Measurements from ENCODE around the gene TRIM69. TPM values are rescaled to one million over a fixed set of nuclear protein-coding genes. Genes with fewer than 3 reads are reported as not detected.

Gene TRIM69
- total RNA-seq, 1 experiment from 2014 or later = 6.7 TPM

DNA sequence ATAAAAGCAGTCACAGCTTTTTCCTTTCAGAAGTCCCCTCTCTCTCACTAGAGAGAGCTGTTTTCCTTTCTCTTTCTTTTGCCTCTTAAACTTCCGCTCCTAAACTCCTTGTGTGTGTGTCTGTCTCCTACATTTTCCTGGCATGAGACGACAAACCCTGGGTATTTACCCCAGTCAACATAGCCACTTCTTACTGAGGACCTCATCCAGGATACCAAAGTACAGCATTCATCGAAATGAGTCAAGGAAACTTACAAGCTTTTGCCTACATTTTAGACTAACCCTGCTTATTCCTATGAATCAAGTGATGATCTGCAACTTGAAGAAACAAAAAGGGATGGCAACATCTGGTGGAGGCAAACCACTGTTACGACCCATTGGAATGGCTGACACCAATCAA is 41.9 kb upstream of the TRIM69 start:
- no TSS peak for BruUV-seq (replicated peaks)
- Histone ChIP-seq H3K4me3 (ENCODE audit: low read depth, low read length) (no peak overlapping the region), H3K27me3 (replicated peaks; ENCODE audit: control insufficient read depth, insufficient read depth, low read length) (no peaks in the 10 kb centered on the region), H3K36me3 (ENCODE audit: control insufficient read depth, insufficient read depth, low read length) (no peaks in the 10 kb centered on the region), H3K4me1 (no peaks in the 10 kb centered on the region), H3K9me3 (no peaks in the 10 kb centered on the region)
- Mint-ChIP-seq H3K9me3 (ENCODE audit: unreplicated experiment) (no peaks in the 10 kb centered on the region), H3K4me1 (ENCODE audit: low read depth, unreplicated experiment) (no peaks in the 10 kb centered on the region), H3K4me3 (ENCODE audit: unreplicated experiment) (no peak overlapping the region), H3K27me3 (ENCODE audit: insufficient read depth, unreplicated experiment) (peaks cover 3% of the 10 kb centered on the region), H3K36me3 (ENCODE audit: insufficient read depth, unreplicated experiment) (no peaks in the 10 kb centered on the region), H3K27ac (ENCODE audit: unreplicated experiment) (no peak overlapping the region)
- TF ChIP-seq, protein P1, sequence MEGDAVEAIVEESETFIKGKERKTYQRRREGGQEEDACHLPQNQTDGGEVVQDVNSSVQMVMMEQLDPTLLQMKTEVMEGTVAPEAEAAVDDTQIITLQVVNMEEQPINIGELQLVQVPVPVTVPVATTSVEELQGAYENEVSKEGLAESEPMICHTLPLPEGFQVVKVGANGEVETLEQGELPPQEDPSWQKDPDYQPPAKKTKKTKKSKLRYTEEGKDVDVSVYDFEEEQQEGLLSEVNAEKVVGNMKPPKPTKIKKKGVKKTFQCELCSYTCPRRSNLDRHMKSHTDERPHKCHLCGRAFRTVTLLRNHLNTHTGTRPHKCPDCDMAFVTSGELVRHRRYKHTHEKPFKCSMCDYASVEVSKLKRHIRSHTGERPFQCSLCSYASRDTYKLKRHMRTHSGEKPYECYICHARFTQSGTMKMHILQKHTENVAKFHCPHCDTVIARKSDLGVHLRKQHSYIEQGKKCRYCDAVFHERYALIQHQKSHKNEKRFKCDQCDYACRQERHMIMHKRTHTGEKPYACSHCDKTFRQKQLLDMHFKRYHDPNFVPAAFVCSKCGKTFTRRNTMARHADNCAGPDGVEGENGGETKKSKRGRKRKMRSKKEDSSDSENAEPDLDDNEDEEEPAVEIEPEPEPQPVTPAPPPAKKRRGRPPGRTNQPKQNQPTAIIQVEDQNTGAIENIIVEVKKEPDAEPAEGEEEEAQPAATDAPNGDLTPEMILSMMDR (IDR thresholded peaks at IDR 0.05; ENCODE audit: insufficient read depth in 1 of 2, low read depth in 1 of 2, low read length in 1 of 2, severe bottlenecking in 1 of 2, unreplicated experiment in 1 of 2) = no peak
- intact Hi-C loops (cut with micrococcal nuclease; ENCODE audit: unreplicated experiment) = no loop called here
- POLR2A ChIA-PET = no interaction called here
- DNase-seq = no peak
- CTCF ChIA-PET = no interaction called here

DNA sequence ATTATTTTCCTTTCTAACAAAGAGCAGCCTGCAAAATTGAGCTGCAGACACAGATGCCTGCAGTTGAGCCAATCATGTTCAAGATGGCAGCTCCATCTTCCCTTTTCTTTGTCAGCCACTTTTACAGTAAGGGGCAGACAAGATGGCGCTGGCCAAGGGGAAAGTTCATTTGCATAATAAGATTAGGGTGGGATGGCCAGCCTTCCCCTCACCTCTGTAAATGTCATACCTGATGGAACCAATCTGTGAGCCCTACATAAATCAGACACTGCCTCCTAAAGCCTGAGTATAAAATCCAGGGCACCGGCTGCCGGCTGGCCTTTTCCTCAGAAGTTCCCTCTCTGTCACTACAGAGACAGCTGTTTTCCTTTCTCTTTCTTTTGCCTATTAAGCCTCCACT is 41.0 kb upstream of the TRIM69 start:
- H3K36me3 ChIP-seq (ENCODE audit: control insufficient read depth, insufficient read depth, low read length) = no peaks in the 10 kb centered on the region
- Mint-ChIP-seq H3K27ac (ENCODE audit: unreplicated experiment) (no peak overlapping the region), H3K27me3 (ENCODE audit: insufficient read depth, unreplicated experiment) (peaks cover 3% of the 10 kb centered on the region), H3K4me3 (ENCODE audit: unreplicated experiment) (no peak overlapping the region), H3K36me3 (ENCODE audit: insufficient read depth, unreplicated experiment) (no peaks in the 10 kb centered on the region), H3K4me1 (ENCODE audit: low read depth, unreplicated experiment) (no peaks in the 10 kb centered on the region), H3K9me3 (ENCODE audit: unreplicated experiment) (no peaks in the 10 kb centered on the region)
- intact Hi-C loops (cut with micrococcal nuclease; ENCODE audit: unreplicated experiment) = no loop called here
- CTCF ChIA-PET = no interaction called here
- no peaks in the 10 kb centered on the region for H3K27me3 ChIP-seq (replicated peaks; ENCODE audit: control insufficient read depth, insufficient read depth, low read length)
- TF ChIP-seq, protein P1 (IDR thresholded peaks at IDR 0.05; ENCODE audit: insufficient read depth in 1 of 2, low read depth in 1 of 2, low read length in 1 of 2, severe bottlenecking in 1 of 2, unreplicated experiment in 1 of 2) = no peak
- no peaks in the 10 kb centered on the region; the same call in 1 of the 2 replicates for H3K9me3 ChIP-seq
- no TSS peak for BruUV-seq (replicated peaks)
- H3K4me1 ChIP-seq = no peaks in the 10 kb centered on the region
- POLR2A ChIA-PET = interaction anchor here (0.7 kb wide), 1 partner anchor 105 kb away, joined by 7 read pairs; no protein-coding TSS in a partner anchor
- no peak for DNase-seq
- H3K4me3 ChIP-seq (ENCODE audit: low read depth, low read length) = no peak overlapping the region

DNA sequence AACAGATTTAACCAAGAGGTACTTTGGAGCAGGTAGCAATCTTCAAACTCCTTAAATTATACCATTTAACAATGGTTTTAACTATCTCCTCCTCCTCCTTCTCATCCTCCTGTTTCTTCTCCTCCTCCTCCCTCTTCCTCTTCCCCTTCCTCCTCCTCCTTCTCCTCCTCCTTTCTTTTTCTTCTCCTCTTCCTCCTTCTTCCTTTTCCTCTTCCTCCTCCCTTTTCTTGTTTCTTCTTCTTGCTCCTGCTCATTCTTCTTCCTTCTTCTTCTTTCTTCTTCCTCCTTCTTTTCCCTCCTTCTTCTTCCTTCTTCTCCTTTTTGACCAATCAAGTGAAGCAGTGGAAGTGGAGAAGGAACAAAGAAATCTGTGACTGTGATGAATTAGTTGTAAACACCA is 39.3 kb upstream of the TRIM69 start:
- intact Hi-C loops (cut with micrococcal nuclease; ENCODE audit: unreplicated experiment) = no loop called here
- CTCF ChIA-PET = no interaction called here

More for the DNA sequence above, 39.3 kb upstream of the TRIM69 start:
- H3K9me3 Mint-ChIP-seq (ENCODE audit: unreplicated experiment) = peaks cover 4% of the 10 kb centered on the region
- no peak overlapping the region for H3K4me3 Mint-ChIP-seq (ENCODE audit: unreplicated experiment)
- DNase-seq = no peak
- peaks cover 4% of the 10 kb centered on the region for H3K27me3 Mint-ChIP-seq (ENCODE audit: insufficient read depth, unreplicated experiment)
- Histone ChIP-seq H3K27me3 (replicated peaks; ENCODE audit: control insufficient read depth, insufficient read depth, low read length) (no peaks in the 10 kb centered on the region), H3K4me3 (ENCODE audit: low read depth, low read length) (no peak overlapping the region), H3K4me1 (no peaks in the 10 kb centered on the region), H3K9me3 (peaks cover under 1% of the 10 kb centered on the region; the same call in 1 of the 2 replicates), H3K36me3 (ENCODE audit: control insufficient read depth, insufficient read depth, low read length) (no peaks in the 10 kb centered on the region)
- no peaks in the 10 kb centered on the region for H3K36me3 Mint-ChIP-seq (ENCODE audit: insufficient read depth, unreplicated experiment)
- no TSS peak for BruUV-seq (replicated peaks)
- no peaks in the 10 kb centered on the region for H3K4me1 Mint-ChIP-seq (ENCODE audit: low read depth, unreplicated experiment)
- POLR2A ChIA-PET = no interaction called here
- no peak overlapping the region for H3K27ac Mint-ChIP-seq (ENCODE audit: unreplicated experiment)
- TF ChIP-seq, protein P1 (IDR thresholded peaks at IDR 0.05; ENCODE audit: insufficient read depth in 1 of 2, low read depth in 1 of 2, low read length in 1 of 2, severe bottlenecking in 1 of 2, unreplicated experiment in 1 of 2) = no peak
